Measurements from ENCODE around the gene SOX11.

The SOX11 gene

DNA sequence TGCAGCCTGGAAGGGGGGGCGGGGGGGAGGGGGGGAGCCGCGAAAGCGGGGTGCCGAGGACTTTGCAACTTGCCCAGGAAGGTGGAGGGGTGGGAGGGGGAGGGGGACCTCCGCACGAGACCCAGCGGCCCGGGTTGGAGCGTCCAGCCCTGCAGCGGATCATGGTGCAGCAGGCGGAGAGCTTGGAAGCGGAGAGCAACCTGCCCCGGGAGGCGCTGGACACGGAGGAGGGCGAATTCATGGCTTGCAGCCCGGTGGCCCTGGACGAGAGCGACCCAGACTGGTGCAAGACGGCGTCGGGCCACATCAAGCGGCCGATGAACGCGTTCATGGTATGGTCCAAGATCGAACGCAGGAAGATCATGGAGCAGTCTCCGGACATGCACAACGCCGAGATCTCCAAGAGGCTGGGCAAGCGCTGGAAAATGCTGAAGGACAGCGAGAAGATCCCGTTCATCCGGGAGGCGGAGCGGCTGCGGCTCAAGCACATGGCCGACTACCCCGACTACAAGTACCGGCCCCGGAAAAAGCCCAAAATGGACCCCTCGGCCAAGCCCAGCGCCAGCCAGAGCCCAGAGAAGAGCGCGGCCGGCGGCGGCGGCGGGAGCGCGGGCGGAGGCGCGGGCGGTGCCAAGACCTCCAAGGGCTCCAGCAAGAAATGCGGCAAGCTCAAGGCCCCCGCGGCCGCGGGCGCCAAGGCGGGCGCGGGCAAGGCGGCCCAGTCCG, 540 bp downstream of the SOX11 start:
- DNase-seq, result no peak

DNA sequence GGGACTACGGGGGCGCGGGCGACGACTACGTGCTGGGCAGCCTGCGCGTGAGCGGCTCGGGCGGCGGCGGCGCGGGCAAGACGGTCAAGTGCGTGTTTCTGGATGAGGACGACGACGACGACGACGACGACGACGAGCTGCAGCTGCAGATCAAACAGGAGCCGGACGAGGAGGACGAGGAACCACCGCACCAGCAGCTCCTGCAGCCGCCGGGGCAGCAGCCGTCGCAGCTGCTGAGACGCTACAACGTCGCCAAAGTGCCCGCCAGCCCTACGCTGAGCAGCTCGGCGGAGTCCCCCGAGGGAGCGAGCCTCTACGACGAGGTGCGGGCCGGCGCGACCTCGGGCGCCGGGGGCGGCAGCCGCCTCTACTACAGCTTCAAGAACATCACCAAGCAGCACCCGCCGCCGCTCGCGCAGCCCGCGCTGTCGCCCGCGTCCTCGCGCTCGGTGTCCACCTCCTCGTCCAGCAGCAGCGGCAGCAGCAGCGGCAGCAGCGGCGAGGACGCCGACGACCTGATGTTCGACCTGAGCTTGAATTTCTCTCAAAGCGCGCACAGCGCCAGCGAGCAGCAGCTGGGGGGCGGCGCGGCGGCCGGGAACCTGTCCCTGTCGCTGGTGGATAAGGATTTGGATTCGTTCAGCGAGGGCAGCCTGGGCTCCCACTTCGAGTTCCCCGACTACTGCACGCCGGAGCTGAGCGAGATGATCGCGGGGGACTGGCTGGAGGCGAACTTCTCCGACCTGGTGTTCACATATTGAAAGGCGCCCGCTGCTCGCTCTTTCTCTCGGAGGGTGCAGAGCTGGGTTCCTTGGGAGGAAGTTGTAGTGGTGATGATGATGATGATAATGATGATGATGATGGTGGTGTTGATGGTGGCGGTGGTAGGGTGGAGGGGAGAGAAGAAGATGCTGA, 1.4 kb downstream of the SOX11 start:
- no peak for DNase-seq

DNA sequence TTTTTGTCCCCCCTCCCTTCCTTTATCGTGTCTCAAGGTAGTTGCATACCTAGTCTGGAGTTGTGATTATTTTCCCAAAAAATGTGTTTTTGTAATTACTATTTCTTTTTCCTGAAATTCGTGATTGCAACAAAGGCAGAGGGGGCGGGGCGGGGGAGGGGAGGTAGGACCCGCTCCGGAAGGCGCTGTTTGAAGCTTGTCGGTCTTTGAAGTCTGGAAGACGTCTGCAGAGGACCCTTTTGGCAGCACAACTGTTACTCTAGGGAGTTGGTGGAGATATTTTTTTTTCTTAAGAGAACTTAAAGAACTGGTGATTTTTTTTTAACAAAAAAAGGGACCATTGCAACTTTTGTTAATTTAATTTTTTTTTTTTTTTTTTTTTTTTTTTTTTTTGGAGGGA, 2.1 kb downstream of the SOX11 start:
- DNase-seq, result no peak

DNA sequence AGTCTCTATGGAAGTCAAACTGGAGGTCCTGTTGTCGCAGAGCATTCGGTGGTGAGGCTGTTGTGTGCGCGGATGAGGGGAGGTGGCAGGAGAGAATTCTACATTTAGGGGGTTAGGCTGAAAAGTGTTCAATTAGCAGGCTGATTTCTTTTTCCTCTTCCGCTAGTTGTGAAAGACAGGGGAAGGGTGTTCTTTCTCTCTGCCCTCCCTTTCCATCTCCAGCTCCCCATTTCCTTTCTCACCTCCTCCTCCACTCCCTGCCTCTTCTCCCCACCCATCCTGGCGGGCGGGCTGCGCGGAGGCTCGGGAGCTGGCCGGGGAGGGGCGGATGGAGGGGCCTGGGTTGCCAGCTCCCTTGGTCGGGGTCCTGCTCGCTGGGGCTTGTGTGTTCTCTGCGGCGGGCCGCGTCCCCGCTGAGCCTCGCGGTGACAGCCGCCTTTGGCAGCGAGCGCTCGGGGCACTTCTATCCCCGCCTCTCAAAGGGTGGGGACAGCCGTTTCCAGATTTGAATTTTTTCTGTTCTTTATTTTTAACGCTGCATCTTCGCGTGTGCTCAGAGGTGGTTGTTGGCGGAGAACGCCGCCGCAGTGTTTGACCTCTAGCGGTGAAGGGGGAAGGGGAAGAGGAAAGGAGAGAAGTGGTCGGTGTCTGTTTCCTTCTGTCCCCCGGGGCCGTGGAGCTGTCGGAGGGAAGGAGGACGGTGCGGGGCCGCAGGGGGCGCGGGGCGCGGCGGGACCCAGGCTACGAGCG, 3.6 kb downstream of the SOX11 start:
- DNase-seq, result no peak

DNA sequence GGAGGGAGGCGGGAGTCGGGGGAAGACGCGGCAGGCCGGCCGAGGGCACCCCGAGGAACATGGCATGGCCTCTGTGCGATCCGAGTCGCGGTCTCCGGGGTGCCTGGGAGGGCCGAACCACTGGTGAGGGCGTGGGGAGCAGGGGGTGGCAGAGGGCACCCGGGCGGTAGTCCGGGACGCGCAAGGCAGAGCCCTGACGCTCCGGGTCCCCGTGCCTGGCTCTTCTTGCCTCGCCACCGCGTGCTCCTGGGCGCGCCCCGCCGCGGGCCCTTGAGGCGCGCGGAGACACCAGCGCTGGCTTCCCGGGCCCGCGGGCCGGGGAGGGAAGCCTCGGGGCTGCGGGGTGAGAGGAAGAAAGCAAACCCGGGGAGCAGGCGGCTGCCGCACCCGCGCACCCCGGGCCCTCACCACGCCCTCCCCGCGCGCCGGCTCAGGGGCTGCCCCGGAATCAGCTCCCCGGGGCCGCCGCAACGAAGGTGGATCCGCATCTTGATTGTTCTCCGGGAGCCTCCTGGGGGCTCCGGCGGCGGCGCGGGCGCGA, 4.3 kb downstream of the SOX11 start:
- no peak for DNase-seq

DNA sequence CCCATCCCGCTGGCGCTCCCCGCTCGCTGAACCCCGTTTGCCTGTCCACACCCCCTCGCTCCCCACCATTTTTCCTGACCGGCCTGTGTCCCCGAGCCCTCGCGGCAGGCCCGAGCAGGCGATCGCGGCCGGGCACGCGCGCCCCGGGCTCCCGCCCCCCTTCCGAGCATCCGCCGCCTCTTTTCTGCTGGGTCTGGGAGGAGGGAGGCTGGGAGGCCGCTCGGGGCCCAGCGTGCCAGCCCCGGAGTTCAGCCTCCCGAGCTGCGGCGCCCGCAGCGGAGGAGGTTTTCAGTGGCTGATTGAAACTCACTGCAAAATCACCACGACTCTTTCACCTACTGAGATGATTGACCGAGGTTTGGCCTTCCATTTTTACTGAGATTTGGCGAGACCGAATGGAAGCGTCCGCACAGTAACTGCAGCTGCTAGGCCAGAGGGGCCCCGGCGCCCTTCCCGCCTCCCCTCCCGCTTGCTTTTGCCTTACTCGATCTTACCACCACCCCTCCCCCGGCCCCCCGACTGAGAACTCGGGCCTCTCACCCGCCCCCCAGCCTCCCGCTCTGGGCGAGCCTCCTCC, 4.8 kb downstream of the SOX11 start:
- DNase-seq, result no peak

DNA sequence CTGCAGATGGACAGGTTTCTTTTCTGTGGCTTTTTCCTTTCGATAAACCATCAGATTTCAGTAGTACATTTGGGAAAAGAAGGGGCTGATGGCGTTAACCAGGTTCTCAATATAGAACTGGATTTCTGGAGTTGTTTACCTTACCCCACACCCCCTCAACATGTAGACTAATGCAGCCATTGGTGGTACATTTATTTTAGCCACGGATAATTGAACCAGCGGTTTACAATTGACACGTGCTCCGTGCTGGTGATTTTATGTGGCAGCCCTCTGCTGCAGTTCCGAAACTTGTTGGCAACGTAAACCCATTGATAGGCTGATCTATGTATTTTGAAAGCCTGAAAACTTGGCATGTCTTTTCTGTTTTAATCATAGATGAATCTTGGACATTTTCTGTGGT, 5.4 kb downstream of the SOX11 start:
- no peak for DNase-seq

DNA sequence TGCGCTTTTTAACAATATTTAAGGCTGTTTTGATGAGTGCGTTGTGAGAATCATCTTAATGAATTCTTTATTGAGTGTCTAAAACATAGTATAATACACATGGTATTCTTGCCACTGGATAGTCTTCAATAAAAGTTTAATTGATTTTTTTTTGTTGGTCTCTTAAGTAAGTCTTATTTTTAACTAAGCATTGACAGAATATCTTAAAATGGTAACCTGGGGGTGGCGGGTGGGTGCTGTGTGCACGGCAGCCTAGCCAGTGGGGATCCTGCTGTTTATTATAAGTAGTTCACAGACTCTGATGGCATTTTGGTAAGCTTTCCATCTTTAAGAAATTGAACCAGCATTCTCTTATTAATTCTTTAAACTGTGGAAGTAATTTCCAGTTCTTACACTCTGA, 6.0 kb downstream of the SOX11 start:
- no peak for DNase-seq

DNA sequence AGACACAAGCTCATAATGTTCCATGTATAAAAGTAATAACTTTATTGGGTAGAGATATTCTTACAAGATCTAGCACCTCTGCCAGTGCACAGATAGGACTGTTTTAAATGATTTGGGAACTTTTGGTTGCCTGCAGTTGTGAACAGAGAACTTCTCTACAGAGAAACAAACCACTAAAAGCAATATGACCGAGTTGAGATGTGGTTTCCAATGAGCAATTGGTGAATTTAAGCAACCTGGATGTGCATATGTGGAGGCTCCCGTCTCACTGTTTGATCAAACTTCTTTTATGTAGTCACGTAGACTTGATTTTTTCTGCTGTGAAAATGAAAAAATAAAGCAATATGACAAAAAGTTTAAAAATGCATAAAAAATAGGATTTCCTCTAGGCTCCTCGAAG, 7.8 kb downstream of the SOX11 start:
- no peak for DNase-seq

DNA sequence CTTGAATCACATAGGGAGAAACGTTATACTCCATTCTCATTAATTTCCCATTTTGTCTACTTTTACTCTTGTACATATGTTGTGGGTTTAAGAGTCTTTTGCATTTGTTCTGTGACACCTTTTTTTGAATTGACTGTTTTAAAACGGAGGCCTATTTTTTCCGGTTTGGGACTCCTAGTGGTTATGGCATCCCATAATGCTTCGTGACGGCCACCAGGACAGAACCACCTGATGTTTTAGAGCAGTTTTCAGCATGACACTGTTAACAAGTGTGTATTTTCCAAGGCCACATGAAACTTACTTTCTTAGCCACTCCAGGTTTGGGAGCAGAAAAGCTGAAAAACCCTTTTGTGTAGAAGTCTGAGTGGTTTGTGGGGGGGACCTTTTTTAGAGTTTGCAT, 8.4 kb downstream of the SOX11 start:
- DNase-seq, result no peak

DNA sequence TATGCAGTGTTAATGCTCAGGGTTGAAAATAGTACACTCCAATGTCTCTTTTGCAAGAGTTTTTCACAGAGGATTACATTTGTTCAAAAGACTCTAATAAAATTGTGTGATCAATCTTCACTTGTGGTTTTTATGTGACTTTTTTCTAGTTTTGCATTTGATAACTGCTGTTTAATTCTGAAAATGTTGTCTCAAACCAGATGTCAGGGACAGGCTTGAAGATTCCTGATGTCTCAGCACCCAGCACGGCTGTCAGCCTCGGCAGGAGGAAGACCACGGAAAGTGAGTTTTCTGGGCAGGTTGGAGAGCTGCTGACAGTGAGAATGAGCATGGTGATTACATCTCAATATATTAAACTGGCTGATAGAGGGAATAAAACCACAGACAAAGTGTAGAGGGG, 9.1 kb downstream of the SOX11 start:
- DNase-seq, result no peak

DNA sequence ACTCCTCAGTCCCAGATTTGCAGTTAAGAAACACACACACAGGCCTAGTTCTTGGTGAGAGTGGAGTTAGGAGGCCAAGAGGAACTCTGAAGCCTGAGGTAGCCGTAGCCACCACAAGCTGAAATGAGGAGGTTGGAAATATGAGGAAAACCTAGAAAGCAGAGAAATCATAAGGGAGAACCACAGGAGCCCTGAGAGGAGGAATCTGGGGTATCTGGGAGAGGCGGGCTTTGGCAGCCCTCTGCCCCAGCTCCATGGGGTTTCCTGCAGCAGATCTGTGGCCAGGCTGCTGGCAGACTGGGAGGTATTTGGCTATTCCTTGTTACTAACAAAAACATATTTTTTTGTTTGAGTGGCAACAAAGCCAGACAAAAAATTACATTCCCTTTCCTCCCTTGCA, 11.0 kb downstream of the SOX11 start:
- no peak for DNase-seq

DNA sequence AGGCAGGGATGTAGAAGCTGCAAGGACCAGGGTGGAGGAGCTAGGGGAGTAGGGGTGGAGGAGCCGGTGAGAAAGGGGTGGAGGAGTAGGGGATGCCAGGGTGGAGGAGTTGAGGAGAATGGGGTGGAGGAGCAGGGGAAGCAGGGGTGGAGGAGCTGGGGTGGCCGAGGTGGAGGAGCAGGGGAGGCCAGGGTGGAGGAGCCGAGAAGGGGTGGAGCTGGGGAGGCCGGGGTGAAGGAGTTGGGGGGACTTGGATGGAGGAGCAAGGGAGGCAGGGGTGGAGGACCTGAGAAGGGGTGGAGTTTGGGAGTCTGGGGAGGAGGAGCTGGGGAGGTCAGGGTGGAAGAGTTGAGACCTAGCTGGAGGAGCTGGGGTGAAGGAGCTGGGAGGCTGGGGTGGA, 13.3 kb downstream of the SOX11 start:
- DNase-seq, result no peak

DNA sequence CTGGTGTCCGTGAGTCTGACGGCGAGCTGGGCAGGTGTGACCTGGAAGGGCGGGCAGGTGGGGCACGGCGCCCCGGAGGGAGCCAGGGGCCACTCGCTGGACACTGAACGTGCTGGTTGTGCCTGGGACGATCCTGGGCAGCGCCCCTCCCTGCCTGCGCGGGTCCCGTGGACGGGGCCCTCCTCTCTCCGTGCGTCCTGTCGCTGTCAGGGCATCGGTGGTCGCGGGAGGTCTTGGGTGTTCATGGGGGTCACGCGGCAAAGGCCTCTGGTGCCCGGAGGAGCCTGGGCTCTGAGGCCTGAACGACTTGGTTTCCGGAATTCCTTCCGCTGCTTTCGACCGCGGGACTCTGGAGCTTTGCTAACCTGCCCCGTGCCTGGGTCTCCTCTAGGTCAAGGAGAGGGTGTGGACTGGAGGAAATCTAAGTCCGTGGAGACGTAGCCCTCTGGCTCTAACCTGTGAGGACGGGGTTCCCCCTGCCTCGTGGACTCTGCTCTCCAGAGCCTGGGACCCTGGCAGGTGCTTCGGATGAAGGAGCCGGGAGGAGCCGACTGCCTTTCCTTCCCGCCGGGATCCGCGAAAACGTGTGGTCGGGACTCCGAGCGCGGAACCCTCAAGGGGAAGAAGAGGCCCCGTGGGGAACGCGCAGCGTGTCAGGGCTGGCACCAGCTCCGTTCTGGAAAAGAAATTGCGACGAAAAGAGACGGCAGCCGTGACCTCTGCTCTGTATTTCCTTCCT, 14.7 kb downstream of the SOX11 start:
- DNase-seq, result no peak

DNA sequence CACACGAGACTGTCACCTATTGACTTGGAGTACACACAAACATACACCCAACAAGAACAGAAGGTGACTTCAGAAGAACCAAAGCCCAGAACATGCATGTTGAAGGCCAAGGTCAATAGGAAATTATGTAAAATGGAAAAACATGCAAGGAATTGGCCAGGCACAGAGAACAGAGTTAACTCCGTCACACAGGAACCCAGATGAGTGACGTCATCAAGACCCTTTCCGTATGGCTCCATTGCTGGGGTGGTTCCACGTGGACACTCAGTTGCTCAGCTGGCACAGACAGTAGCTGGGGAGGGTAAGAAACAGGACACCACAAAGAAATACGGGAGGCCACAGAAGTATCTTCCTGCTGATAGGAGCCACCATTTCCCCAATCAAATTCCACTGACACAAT, 18.4 kb downstream of the SOX11 start:
- DNase-seq, result no peak

DNA sequence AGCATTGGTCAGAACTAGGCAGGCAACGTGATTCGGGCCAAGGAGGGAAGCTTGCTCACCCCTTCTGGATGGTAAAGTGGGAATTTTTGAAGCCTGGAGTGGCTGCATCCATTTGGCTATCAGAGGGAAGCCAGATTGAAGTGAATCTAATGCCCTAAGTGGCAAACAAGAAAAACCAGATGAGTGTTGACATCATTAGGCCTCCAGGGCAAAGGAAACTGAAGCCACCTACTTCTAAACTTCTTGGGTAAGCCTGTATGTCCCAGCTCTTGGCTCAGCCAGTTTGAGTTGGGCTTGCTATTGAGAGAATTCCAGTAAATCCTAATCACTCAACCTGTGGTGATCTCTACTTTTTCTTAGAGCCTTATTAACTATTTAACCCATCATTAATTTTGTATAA, 20.9 kb downstream of the SOX11 start:
- DNase-seq, result no peak

DNA sequence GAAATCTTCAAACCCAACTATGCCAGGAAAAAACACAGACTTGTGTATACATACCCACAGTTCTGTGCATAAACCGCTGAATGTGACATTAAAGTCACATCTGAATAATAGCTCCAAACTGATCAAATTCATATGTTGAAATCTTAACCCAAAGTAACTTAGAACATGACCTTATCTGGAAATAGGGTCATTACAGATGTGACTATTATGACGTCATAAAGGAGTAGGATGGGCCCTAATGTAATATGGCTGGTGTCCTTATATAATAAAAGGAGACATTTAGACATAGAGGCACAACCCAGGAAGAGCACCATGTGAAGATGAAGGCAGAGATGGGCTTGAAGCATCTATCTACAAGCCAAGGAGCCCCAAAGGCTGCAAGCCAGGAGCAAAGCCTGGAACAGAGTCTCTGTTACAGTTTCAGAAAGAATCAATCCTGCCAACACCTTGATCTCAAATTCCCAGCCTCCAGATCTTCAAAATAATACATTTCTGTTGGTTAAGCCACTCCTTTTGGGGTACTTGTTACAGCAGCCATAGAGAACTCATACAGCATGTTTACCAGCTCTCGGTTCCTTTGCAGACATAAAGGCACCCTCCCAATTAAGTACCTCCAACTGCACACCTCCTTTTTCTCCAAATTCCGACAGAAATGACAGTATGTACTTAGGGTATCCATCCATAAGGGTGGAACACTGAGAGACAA, 27.6 kb downstream of the SOX11 start:
- no peak for DNase-seq

DNA sequence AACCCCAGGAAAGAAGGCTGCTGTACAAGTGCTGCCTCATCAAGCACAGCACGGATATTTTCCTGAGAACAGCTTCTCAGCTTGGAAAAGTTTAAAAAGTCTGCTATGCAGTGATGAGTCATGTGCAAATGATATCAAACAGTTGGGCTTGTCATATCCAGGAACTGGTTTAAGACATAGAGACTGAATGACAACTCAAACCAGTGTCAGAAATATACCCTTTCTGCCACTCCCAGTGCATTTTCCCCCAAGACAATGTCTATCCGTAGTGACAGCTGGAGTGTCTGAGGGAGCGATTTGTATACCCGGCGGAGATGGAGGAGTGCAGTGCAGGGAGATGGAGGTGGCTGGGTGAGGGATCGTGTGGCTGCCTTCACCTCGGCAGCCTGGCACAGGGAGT, 28.2 kb downstream of the SOX11 start:
- DNase-seq, result no peak

DNA sequence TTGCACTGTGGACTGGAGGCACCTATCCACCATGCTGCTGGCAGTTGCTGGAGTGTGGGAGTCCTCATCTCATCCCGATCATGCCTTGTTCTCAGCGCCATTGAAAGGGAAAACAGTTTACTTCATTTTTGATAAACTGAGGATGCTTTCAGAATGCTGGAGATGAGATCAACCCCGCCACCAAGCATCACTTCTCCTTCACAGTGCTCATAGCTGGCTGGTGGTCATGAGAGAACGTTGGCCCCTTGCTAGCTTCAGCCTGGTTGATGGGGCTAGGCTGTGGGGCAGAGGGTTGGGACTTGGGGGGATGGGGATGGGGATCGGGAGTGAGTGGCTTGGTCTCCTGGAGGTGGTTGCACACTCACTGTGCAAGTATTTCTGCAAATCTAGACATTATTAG, 30.1 kb downstream of the SOX11 start:
- no peak for DNase-seq

DNA sequence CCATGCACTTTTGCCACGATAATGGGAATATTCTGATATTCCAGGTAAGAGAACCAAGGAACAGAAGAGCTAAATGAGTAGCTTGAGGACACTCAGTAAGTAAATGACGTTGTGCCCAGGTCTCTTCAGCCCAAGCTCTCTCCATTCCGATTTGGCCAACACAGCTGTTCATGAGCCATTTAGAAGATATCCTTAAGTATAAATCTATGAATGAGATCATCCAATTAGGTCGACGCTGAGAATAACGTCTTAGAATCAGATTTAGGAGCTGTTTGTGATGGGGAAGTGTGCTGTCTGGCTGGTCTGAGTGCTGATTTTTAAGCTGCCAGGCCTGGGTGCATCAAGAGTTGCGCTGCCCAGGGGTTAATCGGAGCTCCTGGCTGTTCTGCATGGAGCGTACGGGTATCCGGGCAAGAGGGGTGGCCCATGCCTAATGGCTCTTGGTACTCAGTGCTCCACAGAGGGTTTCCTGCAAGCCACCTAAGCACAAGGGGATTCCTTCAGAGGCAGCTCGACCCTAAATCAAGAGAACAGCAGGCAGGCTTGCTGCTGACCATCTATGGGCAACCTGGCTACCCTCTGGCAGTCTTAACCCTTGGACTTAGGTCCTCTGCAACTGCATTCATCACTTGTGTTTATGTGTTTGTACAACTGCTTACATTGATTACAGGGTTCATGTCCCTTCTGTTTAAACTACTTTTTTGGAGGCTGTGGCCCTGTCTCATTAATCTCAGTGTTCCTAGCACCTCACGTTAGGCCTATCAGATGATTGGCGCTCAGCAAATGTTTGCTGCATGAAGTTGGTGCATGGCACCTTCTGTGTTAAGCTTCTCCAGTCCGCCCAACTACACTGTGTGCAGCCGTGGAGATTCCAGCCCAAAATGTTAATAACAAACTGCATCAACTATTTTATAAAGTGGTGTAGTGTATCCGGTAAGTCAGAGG, 31.9 kb downstream of the SOX11 start:
- DNase-seq, result no peak

DNA sequence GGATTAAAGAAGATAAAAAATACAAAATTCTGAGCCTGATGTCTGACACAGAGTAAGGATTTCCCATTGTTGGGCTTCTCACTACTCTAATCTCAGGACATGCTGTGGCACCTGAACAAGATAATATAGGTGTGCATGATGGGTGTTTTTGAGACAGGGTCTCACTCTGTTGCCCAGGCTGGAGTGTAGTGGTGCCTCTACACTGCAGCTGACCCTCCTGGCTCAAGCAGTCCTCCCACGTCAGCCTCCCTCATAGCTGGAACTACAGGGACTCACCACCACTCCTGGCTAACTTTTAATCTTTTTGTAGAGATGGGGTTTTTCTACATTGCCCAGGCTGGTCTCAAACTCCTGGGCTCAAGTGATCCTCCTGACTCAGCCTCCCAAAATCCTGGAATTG, 32.9 kb downstream of the SOX11 start:
- DNase-seq, result no peak
